Neuron (in vitro differentiated cells): ENCODE measurements around the gene SCTR.

Source experiments
- H2AFZ ChIP-seq: one replicate; pipeline ENCODE4 v1.6.1; 2013; ENCODE audit warnings: low read depth, mild to moderate bottlenecking, inconsistent platforms, low read length, moderate library complexity
- H3K27me3 ChIP-seq: one replicate; pipeline ENCODE4 v1.6.1; 2013; ENCODE audit warnings: low read length; ENCODE audit not compliant: insufficient read depth
- H3K36me3 ChIP-seq: one replicate; pipeline ENCODE4 v1.6.1; 2013; ENCODE audit warnings: low read length; ENCODE audit not compliant: insufficient read depth
- H3K4me1 ChIP-seq: one replicate; pipeline ENCODE4 v1.6.1; 2013; ENCODE audit warnings: low read length; ENCODE audit not compliant: insufficient read depth
- H3K4me3 ChIP-seq: 2 replicates; pipeline ENCODE4 v1.5.1; 2013; ENCODE audit warnings: mild to moderate bottlenecking, low read length, moderate library complexity
- H3K9me3 ChIP-seq: one replicate; pipeline ENCODE4 v1.6.1; 2013; ENCODE audit warnings: low read length

The SCTR gene

DNA sequence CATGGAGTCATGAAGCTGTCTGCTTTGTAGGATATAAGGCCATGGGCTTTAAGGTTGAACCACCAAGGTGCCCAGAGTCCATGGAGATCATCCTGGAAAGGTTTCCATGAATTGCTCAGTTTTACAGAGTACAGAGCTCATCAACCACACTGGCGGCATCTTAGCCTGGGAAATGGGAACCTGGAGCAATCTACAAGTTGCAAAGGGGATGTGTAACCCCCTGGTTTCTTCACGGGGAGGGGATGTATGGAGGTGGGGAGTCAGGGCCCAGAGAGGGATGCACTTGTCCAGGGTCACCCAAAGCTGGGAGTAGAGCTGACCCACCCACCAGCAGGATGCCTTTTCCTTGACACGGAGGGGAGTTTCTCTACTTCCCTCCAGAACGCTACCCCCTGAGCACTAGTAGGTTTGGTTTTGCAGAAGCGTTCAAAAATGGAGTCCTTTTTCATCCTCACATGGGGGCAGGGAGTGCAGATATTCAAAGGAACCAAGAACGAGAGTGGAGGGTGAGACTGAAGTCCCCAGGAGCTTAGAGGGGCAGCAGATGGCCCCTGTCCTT is 85.5 kb downstream of the SCTR start:
- Histone ChIP-seq H3K4me1 (no peaks in the 10 kb centered on the region), H3K27me3 (peaks cover 13% of the 10 kb centered on the region), H3K36me3 (no peaks in the 10 kb centered on the region), H3K4me3 (no peak overlapping the region), H3K9me3 (no peaks in the 10 kb centered on the region), H2AFZ (no peak overlapping the region)

DNA sequence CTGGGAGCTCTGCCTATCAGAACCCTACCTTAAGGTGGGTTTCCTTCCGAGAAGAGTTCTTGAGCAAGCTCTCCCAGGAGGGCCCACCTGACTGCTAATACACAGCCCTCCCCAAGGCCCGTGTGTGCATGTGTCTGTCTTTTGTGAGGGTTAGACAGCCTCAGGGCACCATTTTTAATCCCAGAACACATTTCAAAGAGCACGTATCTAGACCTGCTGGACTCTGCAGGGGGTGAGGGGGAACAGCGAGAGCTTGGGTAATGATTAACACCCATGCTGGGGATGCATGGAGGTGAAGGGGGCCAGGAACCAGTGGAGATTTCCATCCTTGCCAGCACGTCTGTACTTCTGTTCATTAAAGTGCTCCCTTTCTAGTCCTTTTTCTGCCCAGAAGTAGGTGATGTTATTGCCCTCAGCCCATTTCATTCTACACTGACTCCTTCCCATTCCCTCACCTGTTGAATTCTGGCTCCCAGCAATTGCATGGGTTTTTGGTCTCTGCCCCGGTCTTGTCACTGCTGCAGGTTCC is 86.1 kb downstream of the SCTR start:
- Histone ChIP-seq H3K27me3 (peaks cover 14% of the 10 kb centered on the region), H3K36me3 (no peaks in the 10 kb centered on the region), H3K4me3 (no peak overlapping the region), H2AFZ (no peak overlapping the region), H3K9me3 (no peaks in the 10 kb centered on the region), H3K4me1 (no peaks in the 10 kb centered on the region)

DNA sequence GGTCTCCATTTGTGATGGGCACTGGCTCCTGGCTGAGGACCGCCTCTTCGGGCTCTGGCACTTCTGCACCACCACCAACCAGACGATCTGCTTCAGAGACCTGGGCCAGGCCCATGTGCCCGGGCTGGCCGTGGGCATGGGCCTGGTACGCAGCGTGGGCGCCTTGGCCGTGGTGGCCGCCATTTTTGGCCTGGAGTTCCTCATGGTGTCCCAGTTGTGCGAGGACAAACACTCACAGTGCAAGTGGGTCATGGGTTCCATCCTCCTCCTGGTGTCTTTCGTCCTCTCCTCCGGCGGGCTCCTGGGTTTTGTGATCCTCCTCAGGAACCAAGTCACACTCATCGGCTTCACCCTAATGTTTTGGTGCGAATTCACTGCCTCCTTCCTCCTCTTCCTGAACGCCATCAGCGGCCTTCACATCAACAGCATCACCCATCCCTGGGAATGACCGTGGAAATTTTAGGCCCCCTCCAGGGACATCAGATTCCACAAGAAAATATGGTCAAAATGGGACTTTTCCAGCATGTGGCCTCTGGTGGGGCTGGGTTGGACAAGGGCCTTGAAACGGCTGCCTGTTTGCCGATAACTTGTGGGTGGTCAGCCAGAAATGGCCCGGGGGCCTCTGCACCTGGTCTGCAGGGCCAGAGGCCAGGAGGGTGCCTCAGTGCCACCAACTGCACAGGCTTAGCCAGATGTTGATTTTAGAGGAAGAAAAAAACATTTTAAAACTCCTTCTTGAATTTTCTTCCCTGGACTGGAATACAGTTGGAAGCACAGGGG is 87.1 kb downstream of the SCTR start:
- no peak overlapping the region for H2AFZ ChIP-seq
- no peaks in the 10 kb centered on the region for H3K36me3 ChIP-seq
- H3K4me1 ChIP-seq, result peaks cover 2% of the 10 kb centered on the region
- H3K9me3 ChIP-seq, result no peaks in the 10 kb centered on the region
- H3K27me3 ChIP-seq, result peaks cover 24% of the 10 kb centered on the region
- no peak overlapping the region for H3K4me3 ChIP-seq

DNA sequence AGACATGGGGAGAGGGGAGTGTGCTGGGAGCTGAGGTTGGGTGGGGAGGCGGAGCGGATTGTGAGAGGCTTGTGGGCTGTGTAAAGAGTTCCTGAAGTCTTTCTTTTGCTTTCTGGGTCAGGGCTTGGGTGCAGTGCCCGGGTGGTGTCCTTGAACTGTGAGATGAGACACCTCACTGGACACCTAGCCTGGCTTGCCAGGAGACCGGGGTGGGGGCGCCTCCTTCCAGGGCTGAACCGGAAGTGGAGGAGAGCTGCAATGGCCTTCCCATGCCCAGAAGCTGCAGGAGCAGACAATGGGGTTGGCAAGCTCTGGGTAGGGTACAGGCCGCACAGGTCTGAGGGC is 88.4 kb downstream of the SCTR start:
- Histone ChIP-seq H3K36me3 (no peaks in the 10 kb centered on the region), H3K4me3 (no peak overlapping the region), H3K4me1 (peaks cover 7% of the 10 kb centered on the region), H2AFZ (no peak overlapping the region), H3K27me3 (peaks cover 28% of the 10 kb centered on the region), H3K9me3 (no peaks in the 10 kb centered on the region)

DNA sequence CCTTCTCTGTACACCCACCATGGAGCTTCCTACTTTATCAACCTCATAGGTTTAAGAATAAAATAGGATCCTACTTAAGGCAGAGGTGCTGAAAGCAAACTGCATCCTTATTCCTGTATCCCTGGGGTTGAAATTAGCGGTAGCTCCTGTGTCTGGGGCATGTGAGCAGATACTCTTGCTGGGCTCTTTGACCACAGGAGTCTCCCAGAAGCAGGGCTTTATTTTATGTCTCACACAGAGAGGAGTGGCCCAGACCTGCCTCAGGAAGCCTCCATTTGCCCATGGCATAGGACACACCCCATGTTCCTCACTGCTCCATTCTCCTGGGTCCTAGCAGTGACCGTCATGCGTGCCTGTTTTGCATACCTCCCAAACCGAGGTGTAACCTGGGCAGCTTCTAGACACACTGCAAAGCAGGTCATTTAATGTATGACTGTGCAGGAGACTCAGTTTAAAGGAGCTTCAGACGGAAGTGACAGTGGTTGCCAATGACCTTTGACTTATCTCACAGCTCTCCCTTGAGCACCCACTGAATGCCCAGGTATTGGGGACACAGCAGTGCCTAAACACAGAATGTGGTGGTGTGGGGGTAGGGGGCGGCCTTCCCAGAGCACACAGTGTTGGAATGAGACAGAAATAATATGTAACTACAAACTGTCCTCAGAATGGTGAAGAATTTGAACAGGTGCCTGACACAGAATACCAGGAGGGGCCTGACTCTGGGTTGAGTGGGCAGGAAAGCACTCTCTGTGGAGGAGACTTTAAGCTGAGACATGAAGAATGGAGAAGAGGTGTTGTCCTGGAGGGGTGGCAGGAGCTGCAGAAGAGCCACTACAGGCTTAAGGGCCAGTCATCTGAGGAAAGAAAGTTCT is 89.0 kb downstream of the SCTR start:
- H3K9me3 ChIP-seq, result no peaks in the 10 kb centered on the region
- H2AFZ ChIP-seq, result no peak overlapping the region
- peaks cover 7% of the 10 kb centered on the region for H3K4me1 ChIP-seq
- peaks cover 24% of the 10 kb centered on the region for H3K27me3 ChIP-seq
- H3K36me3 ChIP-seq, result no peaks in the 10 kb centered on the region
- H3K4me3 ChIP-seq, result no peak overlapping the region

DNA sequence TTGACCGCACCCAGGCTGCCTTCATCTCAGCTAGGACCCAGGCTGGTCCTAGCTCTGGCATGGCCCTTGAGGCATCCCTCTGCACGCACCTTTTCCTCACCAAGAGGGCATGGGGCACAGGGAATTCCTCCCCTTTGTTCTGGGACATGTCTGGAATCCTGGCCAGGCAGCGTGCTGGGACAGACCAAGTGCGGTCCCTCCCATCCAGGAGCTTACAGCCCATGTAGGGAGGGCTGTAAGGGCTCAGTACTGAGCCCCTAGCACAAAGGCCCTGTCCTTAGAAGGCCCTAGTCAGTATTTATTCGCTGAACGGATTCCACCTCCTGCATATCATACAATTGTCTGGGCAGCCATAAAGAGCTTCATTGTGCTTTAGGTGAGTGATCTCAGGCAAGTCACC is 89.6 kb downstream of the SCTR start:
- H3K9me3 ChIP-seq, result no peaks in the 10 kb centered on the region
- no peaks in the 10 kb centered on the region for H3K36me3 ChIP-seq
- H3K4me1 ChIP-seq, result peaks cover 7% of the 10 kb centered on the region
- peaks cover 28% of the 10 kb centered on the region for H3K27me3 ChIP-seq
- no peak overlapping the region for H2AFZ ChIP-seq
- no peak overlapping the region for H3K4me3 ChIP-seq

DNA sequence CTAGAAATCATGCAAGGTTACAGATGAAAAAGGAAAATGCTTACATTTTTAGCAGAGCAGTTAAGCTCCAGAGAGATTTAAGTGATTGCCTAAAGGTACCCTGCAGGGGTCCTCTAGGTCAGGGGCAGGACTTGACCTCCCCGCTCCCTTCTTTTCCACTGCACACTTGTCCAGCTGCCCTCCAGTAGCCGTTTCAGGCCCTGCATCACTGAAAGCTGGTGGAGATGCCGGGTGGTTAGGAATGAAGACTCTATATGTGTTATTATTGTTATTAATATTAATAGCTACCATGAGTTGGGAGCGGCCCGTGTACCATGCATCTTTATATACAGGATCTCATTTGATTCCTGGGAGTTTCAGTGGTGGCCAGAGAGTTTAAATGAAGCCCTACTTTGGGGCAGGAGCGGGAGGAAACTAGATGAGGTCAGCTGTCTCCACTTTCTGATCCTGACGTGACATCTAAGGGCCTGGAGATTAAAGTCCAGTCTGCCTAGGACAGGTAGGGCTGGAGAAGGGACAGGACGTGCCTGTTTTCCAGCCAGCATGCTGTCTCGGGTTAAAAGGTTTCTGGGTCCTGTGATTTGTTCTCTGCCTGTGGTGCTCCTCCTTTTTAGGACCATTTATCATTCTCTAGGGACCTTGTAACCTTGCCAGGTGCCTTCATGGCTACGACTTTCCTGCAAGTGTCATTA is 90.5 kb downstream of the SCTR start:
- peaks cover 12% of the 10 kb centered on the region for H3K4me1 ChIP-seq
- peaks cover 31% of the 10 kb centered on the region for H3K27me3 ChIP-seq
- H2AFZ ChIP-seq, result no peak overlapping the region
- H3K9me3 ChIP-seq, result no peaks in the 10 kb centered on the region
- H3K36me3 ChIP-seq, result no peaks in the 10 kb centered on the region
- H3K4me3 ChIP-seq, result no peak overlapping the region

DNA sequence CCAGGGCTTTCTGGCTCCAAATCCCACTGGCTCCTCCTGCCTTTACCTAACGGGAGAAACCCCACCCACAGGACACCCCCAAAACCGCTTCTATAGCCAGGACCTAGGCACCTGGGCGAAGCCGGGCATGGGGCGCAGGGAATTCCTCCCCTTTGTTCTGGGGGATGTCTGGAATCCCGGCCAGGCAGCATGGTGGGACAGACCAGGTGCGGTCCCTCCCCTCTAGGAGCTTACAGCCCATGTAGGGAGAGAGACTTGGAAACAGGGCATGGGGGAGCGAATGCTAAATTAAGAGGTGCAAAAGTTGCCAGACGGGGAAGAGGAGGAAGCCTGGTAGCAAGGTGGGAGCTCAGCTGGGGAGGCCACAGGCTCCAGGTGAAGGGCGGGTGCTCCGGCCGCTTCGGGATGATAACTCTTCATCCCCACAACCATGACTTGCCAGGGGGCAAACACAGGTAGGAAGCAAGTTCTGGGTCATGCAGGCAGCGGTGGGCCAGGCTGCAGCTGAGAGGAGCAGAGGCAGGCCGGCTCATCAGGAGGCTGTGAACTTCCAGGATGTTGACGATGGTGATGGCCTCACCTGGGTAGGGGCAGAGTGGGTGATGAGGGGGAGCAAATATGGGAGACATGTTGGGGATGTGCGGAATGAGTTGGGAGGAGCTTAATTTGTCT is 91.3 kb downstream of the SCTR start:
- Histone ChIP-seq H3K36me3 (no peaks in the 10 kb centered on the region), H2AFZ (no peak overlapping the region), H3K4me1 (peaks cover 14% of the 10 kb centered on the region), H3K4me3 (no peak overlapping the region), H3K9me3 (no peaks in the 10 kb centered on the region), H3K27me3 (peaks cover 31% of the 10 kb centered on the region)

DNA sequence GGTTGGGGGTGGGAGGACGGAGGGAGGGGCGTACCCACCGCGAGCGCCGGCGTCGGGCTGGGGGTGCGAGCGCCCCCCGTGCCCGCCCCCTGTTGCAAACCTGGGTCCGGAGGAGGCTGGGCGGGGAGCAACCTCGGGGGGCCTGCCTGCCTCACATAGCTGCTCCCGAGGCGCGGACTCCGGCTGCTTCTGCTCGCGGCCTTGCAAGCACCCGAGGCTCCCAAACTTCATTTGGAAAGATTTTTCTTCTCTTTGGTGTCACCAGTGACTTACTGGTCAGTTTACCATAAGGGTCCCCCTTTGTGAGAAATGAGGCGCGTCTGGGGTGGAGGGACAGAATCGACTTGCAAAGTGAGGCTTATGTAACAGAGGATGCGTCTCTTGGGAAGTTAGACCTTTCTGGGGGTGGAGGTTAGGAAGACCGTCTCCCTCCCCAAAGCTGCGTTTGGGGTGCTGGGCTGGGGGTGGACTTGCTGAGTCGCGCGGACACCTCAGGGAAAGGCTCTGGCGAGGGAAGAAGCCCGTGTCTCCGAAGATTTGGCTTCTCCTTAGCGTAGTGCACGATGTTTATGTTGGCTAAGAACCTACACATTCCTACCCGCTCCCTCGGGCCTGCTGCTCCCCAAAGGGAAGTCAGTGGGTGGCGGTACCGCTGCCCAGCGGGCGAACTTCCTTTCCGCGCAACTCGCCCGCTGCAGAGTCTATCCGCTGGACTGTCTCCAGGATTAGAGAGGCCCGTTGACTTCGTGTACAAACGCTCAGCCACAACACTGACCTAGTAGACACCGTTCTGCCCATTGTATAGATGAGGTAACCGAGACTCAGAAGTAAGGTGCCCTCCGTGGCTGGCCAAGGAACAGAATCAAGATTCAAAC is 92.1 kb downstream of the SCTR start:
- H3K36me3 ChIP-seq, result no peaks in the 10 kb centered on the region
- no peak overlapping the region for H2AFZ ChIP-seq
- peak overlapping the region; percentile 27 for H3K4me3 ChIP-seq
- H3K9me3 ChIP-seq, result no peaks in the 10 kb centered on the region
- peaks cover 14% of the 10 kb centered on the region for H3K4me1 ChIP-seq
- peaks cover 31% of the 10 kb centered on the region for H3K27me3 ChIP-seq

DNA sequence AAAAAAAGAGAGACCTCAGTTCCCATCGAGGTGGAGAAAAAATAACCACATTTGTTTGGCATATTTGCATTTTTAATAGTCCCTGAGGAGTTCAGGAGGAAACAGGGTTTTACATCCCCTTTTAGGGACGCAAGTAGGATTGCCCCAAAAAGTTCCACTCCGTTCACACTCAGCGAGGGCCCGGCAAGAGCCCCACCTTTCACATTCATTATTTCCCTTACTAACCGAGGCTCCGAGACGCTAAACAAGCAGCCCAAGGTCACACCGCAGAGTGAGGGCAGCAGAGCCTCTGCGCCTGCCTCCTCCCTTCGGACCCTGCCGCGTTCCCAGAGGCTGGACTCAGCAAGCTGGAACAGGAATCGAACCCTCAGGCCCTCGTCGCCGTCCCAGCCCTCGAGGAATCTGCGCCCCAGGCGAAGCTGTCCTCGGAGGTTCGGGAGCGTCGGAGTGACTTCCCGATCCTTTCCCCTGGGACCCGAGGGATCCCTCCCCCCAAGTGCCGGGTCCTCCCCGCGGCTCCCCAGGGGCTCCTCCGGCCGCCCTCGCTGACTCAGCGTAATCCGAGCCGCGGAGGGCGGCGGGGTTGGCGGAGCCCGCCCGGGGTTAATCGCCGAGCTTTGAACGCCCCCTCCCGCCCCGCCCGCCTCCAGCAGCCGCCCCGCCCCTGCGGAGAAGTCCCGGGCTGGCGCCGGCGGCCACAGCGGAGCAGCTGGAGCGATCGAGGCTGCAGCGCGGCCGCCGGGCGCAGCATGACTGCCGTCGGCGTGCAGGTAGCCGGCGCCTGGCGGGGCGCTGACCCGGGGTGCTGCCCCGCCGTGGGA is 92.9 kb downstream of the SCTR start, which contains the start of gene TMEM37:
Gene TMEM37 (plus strand): TSS at position 700 of the 821 bp plus-strand sequence. CDS start 50 bp downstream, at position 750.
- no peaks in the 10 kb centered on the region for H3K9me3 ChIP-seq
- H3K36me3 ChIP-seq, result no peaks in the 10 kb centered on the region
- H3K4me3 ChIP-seq, result peak within 1 kb of the TSS; percentile 27
- H3K4me1 ChIP-seq, result peaks cover 14% of the 10 kb centered on the region
- H3K27me3 ChIP-seq, result peaks cover 36% of the 10 kb centered on the region
- H2AFZ ChIP-seq, result no peak within 1 kb of the TSS

DNA sequence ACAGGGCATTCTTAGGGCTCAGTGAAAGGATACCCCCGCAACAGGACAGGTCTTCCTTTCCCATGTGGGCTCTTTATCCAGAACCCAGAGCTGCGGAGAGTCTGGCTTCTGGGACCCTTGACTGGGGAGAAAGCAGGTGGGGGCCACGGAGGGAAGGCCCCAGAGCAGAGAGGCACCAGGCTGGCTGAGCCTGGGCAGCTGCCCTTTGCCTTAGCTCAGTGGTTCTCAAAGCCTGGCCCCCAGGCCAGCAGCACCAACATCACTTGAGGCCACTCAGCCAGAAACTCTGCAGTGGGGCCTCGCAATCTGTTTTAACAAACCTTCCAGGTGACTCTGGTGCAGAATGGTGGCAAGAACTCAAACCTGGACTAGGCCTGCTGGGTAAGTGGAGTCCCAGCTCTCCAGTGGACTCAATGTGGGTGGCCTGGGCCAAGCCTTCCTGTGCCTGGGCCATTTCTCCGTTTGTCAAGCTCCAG is 94.2 kb downstream of the SCTR start:
- Histone ChIP-seq H2AFZ (no peak overlapping the region), H3K36me3 (no peaks in the 10 kb centered on the region), H3K27me3 (peaks cover 36% of the 10 kb centered on the region), H3K4me1 (peaks cover 14% of the 10 kb centered on the region), H3K9me3 (no peaks in the 10 kb centered on the region), H3K4me3 (no peak overlapping the region)
